Keratinocyte (primary cell): ENCODE results near the gene ATAD3A. TPM values are rescaled to one million over a fixed set of nuclear protein-coding genes. Genes with fewer than 3 reads are reported as not detected.
"Not testable (repeated sequence)": the region's sequence is repeated elsewhere in the genome, so short reads cannot be mapped to it uniquely, and the experiment has no call there.

ENCODE experiments used
- DNase-seq: peaks from one replicate; pipeline ENCODE4 v3.0.0-alpha.2; 2011; ENCODE audit warnings: low read depth, missing footprints, low spot score
- FAIRE-seq: peaks from 2 replicates; lab custom pipeline; 2011; peaks lifted over from hg19 to GRCh38; lab: Jason Lieb, UNC
- H2AFZ ChIP-seq: 2 replicates; pipeline ENCODE4 v1.6.0; 2012; ENCODE audit warnings: low read length, control low read depth, inconsistent platforms; ENCODE audit not compliant: control insufficient read depth
- H3K27ac ChIP-seq: 2 replicates; pipeline ENCODE4 v1.5.1; 2011; ENCODE audit warnings: low read length; ENCODE audit not compliant: control insufficient read depth, insufficient read depth
- H3K27me3 ChIP-seq: 3 replicates; pipeline ENCODE4 v1.6.0; 2011; ENCODE audit warnings: low read length; ENCODE audit not compliant: control insufficient read depth, insufficient read depth; ENCODE audit errors: extremely low read depth
- H3K36me3 ChIP-seq, 2 experiments: 2 replicates in 1 of 2; 3 replicates in 1 of 2; pipeline ENCODE4 v1.5.1; 2011; ENCODE audit warnings: low read length in 2 of 2, mild to moderate bottlenecking in 1 of 2; ENCODE audit not compliant: control insufficient read depth in 2 of 2, insufficient read depth in 2 of 2; ENCODE audit errors: extremely low read depth in 1 of 2
- H3K4me1 ChIP-seq: 3 replicates; pipeline ENCODE4 v1.5.1; 2011; ENCODE audit warnings: low read length; ENCODE audit not compliant: control insufficient read depth, insufficient read depth; ENCODE audit errors: extremely low read depth
- H3K4me2 ChIP-seq: 3 replicates; pipeline ENCODE4 v1.6.0; 2011; ENCODE audit warnings: low read depth, low read length; ENCODE audit not compliant: control insufficient read depth, insufficient read depth; ENCODE audit errors: extremely low read depth
- H3K4me3 ChIP-seq, 3 experiments: fragments of 200-600 bp in 1 of 3; sonication (generic) in 1 of 3; 2 replicates in 2 of 3; 3 replicates in 1 of 3; pipeline ENCODE4 v1.5.1; 2011 to 2016; ENCODE audit warnings: low read length in 3 of 3, mild to moderate bottlenecking in 3 of 3, control low read depth in 2 of 3, inconsistent platforms in 1 of 3, low read depth in 1 of 3, mixed read lengths in 1 of 3, mixed run types in 1 of 3, moderate library complexity in 1 of 3; ENCODE audit not compliant: control insufficient read depth in 2 of 3, insufficient read depth in 2 of 3; ENCODE audit errors: extremely low read depth in 1 of 3
- H3K79me2 ChIP-seq: 2 replicates; pipeline ENCODE4 v1.6.0; 2012; ENCODE audit warnings: low read length; ENCODE audit not compliant: control insufficient read depth, insufficient read depth
- H3K9ac ChIP-seq: 3 replicates; pipeline ENCODE4 v1.6.0; 2011; ENCODE audit warnings: low read length; ENCODE audit not compliant: control insufficient read depth, insufficient read depth; ENCODE audit errors: extremely low read depth
- H3K9me1 ChIP-seq: 3 replicates; pipeline ENCODE4 v1.6.0; 2011; ENCODE audit warnings: low read length; ENCODE audit not compliant: control insufficient read depth, insufficient read depth; ENCODE audit errors: extremely low read depth
- H3K9me3 ChIP-seq: 2 replicates; pipeline ENCODE4 v1.5.1; 2012; ENCODE audit warnings: low read depth, low read length; ENCODE audit not compliant: control insufficient read depth
- H4K20me1 ChIP-seq: 3 replicates; pipeline ENCODE4 v1.6.0; 2011; ENCODE audit warnings: low read length; ENCODE audit not compliant: control insufficient read depth, insufficient read depth; ENCODE audit errors: extremely low read depth
- dilution Hi-C: fragments of 300-500 bp; cut with MboI; formaldehyde crosslinking; loops from one replicate; pipeline ENCODE4 v1.7.0; 2020; ENCODE audit warnings: low sequenced_read_pairs; ENCODE audit not compliant: extremely low pct_ligation_motif_present
- polyA plus RNA-seq, 5 experiments: library from polyadenylated mRNA; depleted of rRNA in 3 of 5; stranded (reverse) in 3 of 5; stranded (forward) in 1 of 5; unstranded in 1 of 5; fragments of >200 nt; gene quantifications; 1 replicate in 1 of 5; 2 replicates in 3 of 5; 3 replicates in 1 of 5; pipeline versions ENCODE4 v1.2.1 to v1.2.3, GENCODE V29; 2011 to 2012; ENCODE audit warnings: missing spikeins in 2 of 5, low read depth in 1 of 5, low replicate concordance in 1 of 5
- TF ChIP-seq, protein P1 (sequence below), 3 experiments: IDR thresholded peaks in 1 of 3; conservative IDR thresholded peaks in 1 of 3; optimal IDR thresholded peaks in 1 of 3; 2 replicates in 2 of 3; 3 replicates in 1 of 3; pipeline versions ENCODE3 to v1.5.1; 2011; ENCODE audit warnings: low read length in 3 of 3, mild to moderate bottlenecking in 3 of 3, moderate library complexity in 2 of 3, control low read depth in 1 of 3, inconsistent platforms in 1 of 3; ENCODE audit not compliant: insufficient read depth in 2 of 3; ENCODE audit errors: extremely low read depth in 1 of 3

Gene ATAD3A
- polyA plus RNA-seq, 1 donor (not counting 4 experiments of a cell fraction or from before 2014, with no cell fraction given) = 19.9 TPM

DNA sequence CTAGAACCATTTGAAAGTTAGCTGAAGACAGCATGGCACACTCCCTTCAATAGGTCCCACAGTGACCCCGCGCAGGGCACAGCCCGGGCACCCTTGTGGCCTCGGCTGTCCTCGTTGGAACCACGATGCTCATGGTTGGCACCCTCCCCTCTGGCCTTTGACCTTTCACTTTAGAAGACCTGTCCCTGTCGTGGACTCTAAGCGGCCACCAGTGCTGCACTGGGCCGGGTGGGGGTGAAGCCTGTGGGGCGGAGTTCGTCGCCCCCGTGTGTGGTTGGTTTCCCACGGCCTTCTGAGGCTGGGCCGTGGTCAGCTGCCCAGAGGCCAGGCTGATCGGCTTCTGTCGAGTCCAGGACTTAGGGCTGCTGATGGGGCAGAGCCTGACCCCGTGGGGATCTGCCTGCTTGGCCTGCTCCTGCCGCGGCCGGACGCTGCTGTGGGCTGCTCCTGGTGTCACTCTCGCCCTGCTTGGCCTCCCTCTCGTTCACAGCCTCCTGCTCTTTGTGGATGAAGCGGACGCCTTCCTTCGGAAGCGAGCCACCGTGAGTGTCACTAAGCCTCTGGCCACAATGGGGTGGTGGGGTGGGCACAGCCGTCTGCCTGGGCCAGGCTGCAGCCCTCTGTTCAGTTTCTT, 12.9 kb downstream of the ATAD3A start:
- H3K9me3 ChIP-seq, H3K79me2 ChIP-seq, H2AFZ ChIP-seq, dilution Hi-C loops, H3K9ac ChIP-seq, H3K9me1 ChIP-seq, H3K4me2 ChIP-seq, H4K20me1 ChIP-seq, FAIRE-seq, DNase-seq, H3K4me1 ChIP-seq, H3K4me3 ChIP-seq, H3K27ac ChIP-seq, H3K27me3 ChIP-seq: not testable (repeated sequence)
- H3K36me3 ChIP-seq = peaks cover 11 to 12% of the 10 kb centered on the region in 2 experiments

DNA sequence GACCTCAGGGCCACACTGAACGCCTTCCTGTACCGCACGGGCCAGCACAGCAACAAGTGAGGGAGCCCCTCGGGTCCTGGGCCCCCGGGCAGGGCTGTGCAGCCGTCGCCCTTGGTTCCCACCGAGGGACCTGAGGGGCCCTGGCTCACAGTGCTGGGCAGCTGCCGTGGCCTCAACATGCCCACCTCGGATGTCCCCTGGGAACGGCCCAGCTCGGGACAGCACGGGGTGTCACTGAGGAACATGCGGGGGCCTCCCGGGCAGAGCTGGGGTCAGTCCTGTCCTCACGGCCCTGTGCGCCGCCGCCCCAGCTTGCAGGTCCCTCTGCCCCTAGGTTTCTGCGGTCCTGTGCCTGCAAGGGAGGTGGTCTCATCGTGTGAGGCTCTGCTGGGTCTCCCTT, 14.5 kb downstream of the ATAD3A start:
- H3K9me3 ChIP-seq, H3K9me1 ChIP-seq, H3K27me3 ChIP-seq, FAIRE-seq, H3K4me2 ChIP-seq, DNase-seq, H4K20me1 ChIP-seq, H3K4me1 ChIP-seq, H3K4me3 ChIP-seq, dilution Hi-C loops, H2AFZ ChIP-seq, H3K79me2 ChIP-seq, H3K9ac ChIP-seq, H3K27ac ChIP-seq: not testable (repeated sequence)
- peaks cover 13% of the 10 kb centered on the region in 2 experiments for H3K36me3 ChIP-seq

DNA sequence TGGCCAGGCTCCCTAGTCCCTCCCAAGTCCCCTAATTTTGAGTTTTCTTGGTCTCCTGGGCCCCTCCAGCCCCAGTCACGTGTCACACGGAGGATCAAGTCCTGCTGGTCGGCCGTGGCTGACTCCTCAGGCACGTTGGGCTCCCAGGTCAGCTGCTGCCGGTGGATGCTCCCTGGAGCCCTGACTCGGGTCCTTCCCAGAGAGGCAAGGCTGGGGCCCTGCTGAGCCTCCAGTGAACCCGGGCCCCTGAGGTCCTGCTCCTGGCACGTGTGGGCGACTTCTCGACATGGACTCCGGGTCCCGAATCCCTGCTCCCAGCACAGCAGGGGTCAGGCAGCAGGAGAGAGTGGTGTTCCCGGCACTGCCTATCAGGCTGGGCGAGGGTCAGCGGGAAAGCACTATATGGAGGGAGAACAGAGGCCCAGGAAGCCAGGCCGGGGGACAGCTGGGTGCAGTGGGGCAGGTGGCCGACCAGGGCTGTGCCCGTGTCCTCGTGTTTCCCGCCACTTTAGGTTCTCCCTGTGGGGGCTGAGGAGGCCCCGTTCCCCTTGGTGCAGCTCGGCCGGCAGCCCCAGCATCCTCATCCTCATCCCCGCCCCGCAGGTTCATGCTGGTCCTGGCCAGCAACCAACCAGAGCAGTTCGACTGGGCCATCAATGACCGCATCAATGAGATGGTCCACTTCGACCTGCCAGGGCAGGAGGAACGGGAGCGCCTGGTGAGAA, 15.3 kb downstream of the ATAD3A start:
- TF ChIP-seq, protein P1, sequence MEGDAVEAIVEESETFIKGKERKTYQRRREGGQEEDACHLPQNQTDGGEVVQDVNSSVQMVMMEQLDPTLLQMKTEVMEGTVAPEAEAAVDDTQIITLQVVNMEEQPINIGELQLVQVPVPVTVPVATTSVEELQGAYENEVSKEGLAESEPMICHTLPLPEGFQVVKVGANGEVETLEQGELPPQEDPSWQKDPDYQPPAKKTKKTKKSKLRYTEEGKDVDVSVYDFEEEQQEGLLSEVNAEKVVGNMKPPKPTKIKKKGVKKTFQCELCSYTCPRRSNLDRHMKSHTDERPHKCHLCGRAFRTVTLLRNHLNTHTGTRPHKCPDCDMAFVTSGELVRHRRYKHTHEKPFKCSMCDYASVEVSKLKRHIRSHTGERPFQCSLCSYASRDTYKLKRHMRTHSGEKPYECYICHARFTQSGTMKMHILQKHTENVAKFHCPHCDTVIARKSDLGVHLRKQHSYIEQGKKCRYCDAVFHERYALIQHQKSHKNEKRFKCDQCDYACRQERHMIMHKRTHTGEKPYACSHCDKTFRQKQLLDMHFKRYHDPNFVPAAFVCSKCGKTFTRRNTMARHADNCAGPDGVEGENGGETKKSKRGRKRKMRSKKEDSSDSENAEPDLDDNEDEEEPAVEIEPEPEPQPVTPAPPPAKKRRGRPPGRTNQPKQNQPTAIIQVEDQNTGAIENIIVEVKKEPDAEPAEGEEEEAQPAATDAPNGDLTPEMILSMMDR (optimal IDR thresholded peaks at IDR 0.05 in 1 of 3, IDR thresholded peaks at IDR 0.05 in 1 of 3, conservative IDR thresholded peaks at IDR 0.05 in 1 of 3; ENCODE audit: extremely low read depth in 1 of 3, insufficient read depth in 2 of 3, low read length in 3 of 3) = no peak
- no peak for FAIRE-seq
- no peaks in the 10 kb centered on the region for H4K20me1 ChIP-seq
- H3K4me2 ChIP-seq = no peak overlapping the region
- no peaks in the 10 kb centered on the region for H3K9me1 ChIP-seq
- H3K4me1 ChIP-seq = no peaks in the 10 kb centered on the region
- dilution Hi-C loops = no loop called here
- H3K27ac ChIP-seq = no peak overlapping the region
- H3K36me3 ChIP-seq = peaks cover 13% of the 10 kb centered on the region in 2 experiments
- H3K9me3 ChIP-seq = no peaks in the 10 kb centered on the region
- H3K9ac ChIP-seq = no peak overlapping the region
- no peak overlapping the region for H2AFZ ChIP-seq
- no peak for DNase-seq
- no peaks in the 10 kb centered on the region for H3K79me2 ChIP-seq
- H3K27me3 ChIP-seq = no peaks in the 10 kb centered on the region
- H3K4me3 ChIP-seq = no peak overlapping the region
